NCI-H345 (cell line): ENCODE results near the gene CDK8.
"Not testable (repeated sequence)": the region's sequence is repeated elsewhere in the genome, so short reads cannot be mapped to it uniquely, and the experiment has no call there.

Experiments used
- DNase-seq: peaks from one replicate; lab custom pipeline; 2025; lab: John Stamatoyannopoulos, UW

The CDK8 gene

GRCh38 chr13:26316095-26316494 lies 62.2 kb downstream of the CDK8 start:
- not testable (repeated sequence) for DNase-seq

- no peak for DNase-seq
These were observed 66.8 kb downstream of the CDK8 start for GRCh38 chr13:26320766-26321165.

GRCh38 chr13:26323127-26323526 lies 69.2 kb downstream of the CDK8 start:
- no peak for DNase-seq

- DNase-seq = no peak
These were observed 69.8 kb downstream of the CDK8 start for GRCh38 chr13:26323764-26324163.

GRCh38 chr13:26324294-26324693 lies 70.4 kb downstream of the CDK8 start:
- DNase-seq = no peak

GRCh38 chr13:26324867-26325266 lies 70.9 kb downstream of the CDK8 start:
- DNase-seq = no peak

GRCh38 chr13:26325876-26326275 lies 71.9 kb downstream of the CDK8 start:
- DNase-seq = no peak

- DNase-seq = no peak
These were observed 72.6 kb downstream of the CDK8 start for GRCh38 chr13:26326562-26326961.

GRCh38 chr13:26327940-26328725 lies 74.2 kb downstream of the CDK8 start:
- no peak for DNase-seq

- DNase-seq = no peak
These were observed 81.2 kb downstream of the CDK8 start for GRCh38 chr13:26335158-26335557.

- no peak for DNase-seq
These were observed 86.9 kb downstream of the CDK8 start for GRCh38 chr13:26340807-26341206.

GRCh38 chr13:26342898-26343297 lies 89.0 kb downstream of the CDK8 start:
- no peak for DNase-seq

- no peak for DNase-seq
These were observed 89.9 kb downstream of the CDK8 start for GRCh38 chr13:26343816-26344215.

- no peak for DNase-seq
These were observed 91.1 kb downstream of the CDK8 start for GRCh38 chr13:26344980-26345379.

GRCh38 chr13:26348966-26349365 lies 95.0 kb downstream of the CDK8 start:
- no peak for DNase-seq

GRCh38 chr13:26362261-26362660 lies 108.3 kb downstream of the CDK8 start:
- DNase-seq = no peak

GRCh38 chr13:26370553-26370952 lies 116.6 kb downstream of the CDK8 start:
- DNase-seq = no peak

- DNase-seq = no peak
These were observed 118.8 kb downstream of the CDK8 start for GRCh38 chr13:26372747-26373146.

- DNase-seq = no peak
These were observed 122.5 kb downstream of the CDK8 start for GRCh38 chr13:26376430-26376829.

GRCh38 chr13:26377038-26377437 lies 123.1 kb downstream of the CDK8 start:
- DNase-seq = no peak

GRCh38 chr13:26378116-26378515 lies 124.2 kb downstream of the CDK8 start:
- no peak for DNase-seq

GRCh38 chr13:26379831-26380230 lies 125.9 kb downstream of the CDK8 start:
- no peak for DNase-seq

GRCh38 chr13:26380930-26381329 lies 127.0 kb downstream of the CDK8 start:
- no peak for DNase-seq

GRCh38 chr13:26382366-26382765 lies 128.4 kb downstream of the CDK8 start:
- DNase-seq = no peak
